Measurements from ENCODE around the gene XKR8.

The XKR8 gene

DNA sequence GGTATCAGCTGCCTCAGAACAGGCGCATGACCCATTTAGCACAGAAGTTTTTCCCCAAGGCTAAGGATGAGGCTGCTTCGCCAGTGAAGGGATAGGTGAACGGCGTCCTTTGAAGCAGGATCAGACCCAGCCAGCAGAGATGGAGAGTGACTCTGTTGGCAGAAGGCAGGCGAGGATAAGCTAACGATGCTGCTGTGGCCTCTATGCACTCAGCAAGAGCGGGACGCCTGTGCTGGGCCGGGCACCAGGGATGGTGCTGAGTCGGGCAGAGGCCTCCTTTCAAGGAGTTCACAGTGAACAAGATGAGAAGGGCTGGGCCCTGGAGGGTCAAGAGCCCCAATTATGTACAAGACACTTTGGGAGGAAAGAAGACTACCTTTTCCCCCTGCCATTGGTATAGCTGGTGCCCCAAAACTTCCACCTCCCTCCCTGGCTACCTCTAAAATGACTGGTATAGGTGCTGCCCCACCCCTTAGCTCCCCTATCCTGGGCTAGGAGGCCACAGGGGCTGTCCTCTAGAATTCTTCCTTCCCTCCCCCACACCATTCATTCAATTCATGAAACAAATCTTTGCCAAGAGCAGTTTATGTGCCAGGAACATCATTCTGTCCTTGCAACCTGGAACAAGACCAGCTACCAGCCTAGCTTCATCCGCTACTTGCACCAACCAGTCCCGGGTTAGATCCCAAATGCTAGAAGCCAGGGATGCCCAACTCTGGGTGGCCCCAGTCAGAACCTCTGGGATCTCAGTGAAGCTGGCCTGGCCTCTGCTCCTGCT, 7.5 kb downstream of the XKR8 start:
- no peak for TF ChIP-seq TAF1 (IDR thresholded peaks at IDR 0.05; ENCODE audit: borderline replicate concordance, insufficient read depth, low read length)
- no peak for TF ChIP-seq FOXP2 (optimal IDR thresholded peaks at IDR 0.05; ENCODE audit: borderline replicate concordance, extremely low read depth, extremely low read length, insufficient read depth)
- TF ChIP-seq SIN3A (IDR thresholded peaks at IDR 0.05; ENCODE audit: borderline replicate concordance, insufficient read depth, low read length) = no peak
- no peak for TF ChIP-seq POLR2AphosphoS5 (IDR thresholded peaks at IDR 0.05; ENCODE audit: low read depth, low read length)
- no peak for TF ChIP-seq REST (IDR thresholded peaks at IDR 0.05; ENCODE audit: insufficient read depth in 1 of 2, low read depth in 2 of 2, low read length in 2 of 2)

DNA sequence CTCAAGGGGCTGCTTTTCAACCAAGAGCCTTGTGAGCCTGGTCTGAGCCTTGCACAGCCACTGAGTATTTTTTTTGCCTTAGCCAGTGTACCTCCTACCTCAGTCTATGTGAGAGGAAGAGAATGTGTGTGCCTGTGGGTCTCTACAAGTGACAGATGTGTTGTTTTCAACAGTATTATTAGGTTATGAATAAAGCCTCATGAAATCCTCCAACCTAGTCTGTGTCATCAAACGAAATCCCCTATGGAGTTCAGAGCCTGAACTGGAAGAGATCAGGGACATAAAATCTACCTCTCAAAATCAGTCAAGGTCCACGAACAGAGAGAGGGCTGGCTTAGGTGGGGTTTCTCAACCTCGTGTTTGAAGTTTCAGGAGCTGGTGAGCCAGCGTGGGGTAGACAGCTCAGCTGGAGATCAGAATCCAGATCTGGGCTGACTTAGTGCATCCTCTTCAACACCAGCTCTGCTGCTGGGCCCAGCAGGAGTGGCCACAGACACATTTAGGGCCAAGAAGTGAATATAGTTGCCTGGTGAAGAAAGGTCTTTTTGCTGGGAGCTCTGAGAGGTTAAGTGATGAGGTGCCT, 8.2 kb downstream of the XKR8 start:
- TF ChIP-seq REST (IDR thresholded peaks at IDR 0.05; ENCODE audit: insufficient read depth in 1 of 2, low read depth in 2 of 2, low read length in 2 of 2) (no peak), SIN3A (IDR thresholded peaks at IDR 0.05; ENCODE audit: borderline replicate concordance, insufficient read depth, low read length) (no peak), FOXP2 (optimal IDR thresholded peaks at IDR 0.05; ENCODE audit: borderline replicate concordance, extremely low read depth, extremely low read length, insufficient read depth) (no peak), POLR2AphosphoS5 (IDR thresholded peaks at IDR 0.05; ENCODE audit: low read depth, low read length) (no peak), TAF1 (IDR thresholded peaks at IDR 0.05; ENCODE audit: borderline replicate concordance, insufficient read depth, low read length) (no peak)

- TF ChIP-seq POLR2AphosphoS5 (IDR thresholded peaks at IDR 0.05; ENCODE audit: low read depth, low read length) (no peak), FOXP2 (optimal IDR thresholded peaks at IDR 0.05; ENCODE audit: borderline replicate concordance, extremely low read depth, extremely low read length, insufficient read depth) (no peak), TAF1 (IDR thresholded peaks at IDR 0.05; ENCODE audit: borderline replicate concordance, insufficient read depth, low read length) (no peak), SIN3A (IDR thresholded peaks at IDR 0.05; ENCODE audit: borderline replicate concordance, insufficient read depth, low read length) (no peak), REST (IDR thresholded peaks at IDR 0.05; ENCODE audit: insufficient read depth in 1 of 2, low read depth in 2 of 2, low read length in 2 of 2) (no peak)
Measured at GRCh38 chr1:27968692-27969091, 8.9 kb downstream of the XKR8 start.

DNA sequence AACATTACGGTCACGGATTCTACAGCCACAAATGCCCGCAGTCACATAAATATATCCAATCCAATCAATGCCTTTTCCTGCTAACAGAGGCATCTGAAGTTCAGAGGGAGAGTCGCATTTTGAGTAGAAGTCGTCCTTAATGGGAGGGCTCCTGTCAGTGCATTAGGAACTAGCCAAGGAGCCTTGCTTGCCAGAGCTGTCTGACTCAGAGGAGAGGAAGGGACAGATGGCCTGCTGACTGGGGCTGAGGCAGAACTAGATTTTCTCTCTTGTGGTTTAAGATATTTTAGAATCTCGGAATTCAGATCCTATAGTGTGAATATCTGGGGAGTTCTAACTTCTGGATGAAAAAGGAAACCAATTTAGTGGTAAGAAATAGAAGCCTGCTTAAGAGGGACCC, 10.6 kb downstream of the XKR8 start:
- TF ChIP-seq POLR2AphosphoS5 (IDR thresholded peaks at IDR 0.05; ENCODE audit: low read depth, low read length) (no peak), REST (IDR thresholded peaks at IDR 0.05; ENCODE audit: insufficient read depth in 1 of 2, low read depth in 2 of 2, low read length in 2 of 2) (no peak), SIN3A (IDR thresholded peaks at IDR 0.05; ENCODE audit: borderline replicate concordance, insufficient read depth, low read length) (no peak), TAF1 (IDR thresholded peaks at IDR 0.05; ENCODE audit: borderline replicate concordance, insufficient read depth, low read length) (no peak), FOXP2 (optimal IDR thresholded peaks at IDR 0.05; ENCODE audit: borderline replicate concordance, extremely low read depth, extremely low read length, insufficient read depth) (no peak)
